Panc1 (cell line): ENCODE measurements around the gene RASSF10.

Experiments used
- CTCF ChIP-seq: fragments of 450-650 bp; IDR thresholded peaks from 2 replicates; pipeline ENCODE4 v1.5.1; 2017; ENCODE audit warnings: mild to moderate bottlenecking
- POLR2AphosphoS5 ChIP-seq: IDR thresholded peaks from 2 replicates; pipeline ENCODE4 v1.6.1; 2012; ENCODE audit warnings: mild to moderate bottlenecking, low read depth, low read length, moderate library complexity
- REST ChIP-seq, 2 experiments: IDR thresholded peaks; 2 replicates each; pipeline ENCODE4 v1.6.1; 2011 to 2012; ENCODE audit warnings: low read depth in 2 of 2, control low read depth in 1 of 2, low read length in 1 of 2, mild to moderate bottlenecking in 1 of 2, moderate library complexity in 1 of 2; ENCODE audit not compliant: insufficient read depth in 1 of 2
- SIN3A ChIP-seq: IDR thresholded peaks from 2 replicates; pipeline ENCODE4 v1.6.1; 2012; ENCODE audit warnings: low read depth, mild to moderate bottlenecking, low read length, moderate library complexity, borderline replicate concordance; ENCODE audit not compliant: insufficient read depth
- TCF7L2 ChIP-seq: IDR thresholded peaks from 2 replicates; pipeline ENCODE4 v1.6.1; 2011; ENCODE audit warnings: mild to moderate bottlenecking, low read depth, low read length, inconsistent platforms

- TF ChIP-seq CTCF (no peak), POLR2AphosphoS5 (no peak), REST (IDR thresholded peaks at IDR 0.05; ENCODE audit: insufficient read depth in 1 of 2, low read depth in 2 of 2, low read length in 1 of 2) (no peak), SIN3A (no peak), TCF7L2 (no peak)
Observed at GRCh38 chr11:13061294-13061990, 52.3 kb downstream of the RASSF10 start.
